NCI-H2029 treated with DMSO at 0.1 percent for 48 hours (cell line): Measurements from ENCODE around the gene NIPBL.
"Not testable (repeated sequence)": the region's sequence is repeated elsewhere in the genome, so short reads cannot be mapped to it uniquely, and the experiment has no call there.

Experiments used
- DNase-seq: peaks from one replicate; lab custom pipeline; 2025; lab: John Stamatoyannopoulos, UW

Gene NIPBL

GRCh38 chr5:37093795-37094194, 217.2 kb downstream of the NIPBL start:
- not testable (repeated sequence) for DNase-seq

- not testable (repeated sequence) for DNase-seq
Measured at GRCh38 chr5:37099267-37099666, 222.7 kb downstream of the NIPBL start.

- DNase-seq, result no peak
Measured at GRCh38 chr5:37103302-37103701, 226.7 kb downstream of the NIPBL start.

- DNase-seq, result no peak
Measured at GRCh38 chr5:37109338-37109737, 232.8 kb downstream of the NIPBL start.

- no peak for DNase-seq
Measured at GRCh38 chr5:37110135-37110534, 233.6 kb downstream of the NIPBL start.

- no peak for DNase-seq
Measured at GRCh38 chr5:37111426-37112382, 235.1 kb downstream of the NIPBL start.

- DNase-seq, result no peak
Measured at GRCh38 chr5:37112383-37112991, 235.9 kb downstream of the NIPBL start.
